Calu3 (cell line): ENCODE data around the gene FAR2. TPM values are rescaled to one million over a fixed set of nuclear protein-coding genes. Genes with fewer than 3 reads are reported as not detected.

Experiments
- BruUV-seq: library from RNA; stranded (reverse); fragments of 400-500 nt; replicated peaks from 2 replicates; lab custom pipeline; 2021; lab: Mats Ljungman, UMichigan
- CTCF ChIA-PET: fragments of 300-600 bp; sonication (Branson Sonifier 250); formaldehyde crosslinking; loops from one replicate; lab custom pipeline; 2022; ENCODE audit warnings: antibody characterized with exemption; lab: Charles Lee
- DNase-seq: peaks from one replicate; pipeline ENCODE4 v3.0.0; 2022
- H3K27ac Mint-ChIP-seq: one replicate; pipeline ENCODE4 v1.8.0; 2022; ENCODE audit warnings: mixed read lengths; ENCODE audit not compliant: unreplicated experiment
- H3K27me3 Mint-ChIP-seq: one replicate; pipeline ENCODE4 v1.8.0; 2022; ENCODE audit warnings: mixed read lengths; ENCODE audit not compliant: unreplicated experiment
- H3K36me3 Mint-ChIP-seq: one replicate; pipeline ENCODE4 v1.8.0; 2022; ENCODE audit warnings: mild to moderate bottlenecking, moderate library complexity, mixed read lengths; ENCODE audit not compliant: insufficient read depth, unreplicated experiment
- H3K4me1 Mint-ChIP-seq: one replicate; pipeline ENCODE4 v1.8.0; 2022; ENCODE audit warnings: mild to moderate bottlenecking, low read depth, mixed read lengths; ENCODE audit not compliant: unreplicated experiment
- H3K4me3 Mint-ChIP-seq: one replicate; pipeline ENCODE4 v1.8.0; 2022; ENCODE audit warnings: mild to moderate bottlenecking, low read depth, moderate library complexity, mixed read lengths; ENCODE audit not compliant: unreplicated experiment
- H3K9me3 Mint-ChIP-seq: one replicate; pipeline ENCODE4 v1.8.0; 2022; ENCODE audit warnings: low read depth, mixed read lengths; ENCODE audit not compliant: unreplicated experiment
- CTCF ChIP-seq: fragments of 200-600 bp; IDR thresholded peaks from one replicate; pipeline ENCODE4 v1.8.0; 2022; ENCODE audit warnings: antibody characterized with exemption; ENCODE audit not compliant: unreplicated experiment
- intact Hi-C: fragments of 100-400 bp; cut with micrococcal nuclease; formaldehyde crosslinking; loops from one replicate; pipeline ENCODE4 v1.10.0; 2022; ENCODE audit not compliant: unreplicated experiment
- total RNA-seq: library from RNA; stranded (reverse); gene quantifications from 2 replicates; pipeline ENCODE4 v1.2.3, GENCODE V29; 2022

Gene FAR2
- total RNA-seq, 1 experiment from 2014 or later, result 24.0 TPM

DNA sequence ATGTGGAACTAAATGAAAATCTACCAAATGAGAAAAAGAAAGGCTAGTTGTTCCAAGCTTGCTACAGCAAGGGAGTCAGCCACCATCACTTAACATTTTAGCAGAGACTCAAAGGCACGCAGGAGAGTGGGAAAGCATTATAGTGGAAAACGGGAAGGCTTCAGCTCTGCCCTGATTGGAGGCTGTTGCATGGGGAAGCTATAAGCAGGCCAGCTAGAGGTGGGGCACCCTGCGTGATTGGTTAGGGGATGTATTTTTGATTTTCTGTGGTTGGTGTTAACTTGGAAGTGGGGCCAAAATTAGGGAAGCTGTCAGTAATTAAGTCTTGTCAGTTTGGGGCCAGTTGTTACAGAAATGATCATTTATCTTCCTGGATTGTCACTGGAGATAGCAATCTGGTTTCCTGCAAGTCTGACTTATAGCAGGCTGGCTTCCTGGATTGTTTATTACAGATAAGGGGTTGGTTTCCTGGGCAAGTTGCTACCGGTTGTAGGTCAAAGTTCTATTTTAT lies 93.9 kb downstream of the FAR2 start:
- BruUV-seq, result no TSS peak
- CTCF ChIA-PET, result no interaction called here
- peaks cover 69% of the 10 kb centered on the region for H3K4me1 Mint-ChIP-seq
- intact Hi-C loops, result loop anchor here (1.0 to 5.0 kb wide), 4 partner anchors 22 to 96 kb away; partner anchors contain the start of gene FAR2
- peak overlapping the region; percentile 88 for H3K27ac Mint-ChIP-seq
- TF ChIP-seq CTCF, result no peak
- no peaks in the 10 kb centered on the region for H3K27me3 Mint-ChIP-seq
- no peak for DNase-seq
- H3K36me3 Mint-ChIP-seq, result peaks cover 5% of the 10 kb centered on the region
- H3K9me3 Mint-ChIP-seq, result no peaks in the 10 kb centered on the region
- H3K4me3 Mint-ChIP-seq, result peak overlapping the region; percentile 36

- Mint-ChIP-seq H3K9me3 (no peaks in the 10 kb centered on the region), H3K27ac (no peak overlapping the region), H3K27me3 (no peaks in the 10 kb centered on the region), H3K4me1 (peaks cover 63% of the 10 kb centered on the region), H3K36me3 (peaks cover 5% of the 10 kb centered on the region), H3K4me3 (no peak overlapping the region)
- TF ChIP-seq CTCF, result no peak
- intact Hi-C loops, result loop anchor here (5.0 kb wide), 2 partner anchors 33 to 97 kb away; partner anchors contain the start of gene FAR2
- CTCF ChIA-PET, result interaction anchor here (0.5 kb wide), 1 partner anchor 374 kb away, joined by 3 read pairs; no protein-coding TSS in a partner anchor
- no peak for DNase-seq
- no TSS peak for BruUV-seq
Observed at GRCh38 chr12:29244159-29244765, 95.2 kb downstream of the FAR2 start.

GRCh38 chr12:29245246-29245645 lies 96.2 kb downstream of the FAR2 start:
- intact Hi-C loops, result no loop called here
- BruUV-seq, result no TSS peak
- no peaks in the 10 kb centered on the region for H3K9me3 Mint-ChIP-seq
- H3K4me1 Mint-ChIP-seq, result peaks cover 54% of the 10 kb centered on the region
- no peak overlapping the region for H3K4me3 Mint-ChIP-seq
- CTCF ChIA-PET, result no interaction called here
- H3K27me3 Mint-ChIP-seq, result no peaks in the 10 kb centered on the region
- H3K36me3 Mint-ChIP-seq, result peaks cover 2% of the 10 kb centered on the region
- no peak for DNase-seq
- TF ChIP-seq CTCF, result no peak
- no peak overlapping the region for H3K27ac Mint-ChIP-seq

DNA sequence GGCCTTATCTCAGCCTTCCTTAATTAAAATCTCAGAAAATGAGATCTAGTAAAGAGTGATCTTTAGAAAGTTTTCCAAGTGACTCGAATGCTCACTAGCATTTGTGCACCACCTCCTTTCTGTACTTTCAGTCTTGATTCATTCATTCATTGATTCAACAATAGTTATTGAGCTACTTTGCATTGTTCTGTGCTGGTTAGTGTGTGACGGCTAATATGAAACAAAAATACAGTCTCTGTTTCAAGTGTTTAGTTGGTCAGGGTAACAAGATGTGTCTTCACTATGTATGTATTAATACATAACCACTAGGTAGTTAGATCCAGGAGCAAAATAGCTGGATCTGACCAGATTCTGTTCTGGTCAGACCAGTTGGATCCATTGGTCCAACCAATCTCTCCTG lies 100.9 kb downstream of the FAR2 start:
- no peak for TF ChIP-seq CTCF
- intact Hi-C loops, result no loop called here
- H3K27me3 Mint-ChIP-seq, result no peaks in the 10 kb centered on the region
- no TSS peak for BruUV-seq
- H3K36me3 Mint-ChIP-seq, result no peaks in the 10 kb centered on the region
- CTCF ChIA-PET, result no interaction called here
- H3K4me1 Mint-ChIP-seq, result peaks cover 10% of the 10 kb centered on the region
- H3K9me3 Mint-ChIP-seq, result no peaks in the 10 kb centered on the region
- H3K27ac Mint-ChIP-seq, result no peak overlapping the region
- no peak for DNase-seq
- no peak overlapping the region for H3K4me3 Mint-ChIP-seq
